Astrocyte (in vitro differentiated cells and primary cell): Measurements from ENCODE around the gene CERS1.

ENCODE experiments used
- EZH2 ChIP-seq: IDR thresholded peaks from 2 replicates; pipeline ENCODE4 v1.6.1; 2012; ENCODE audit warnings: mild to moderate bottlenecking, low read length, inconsistent platforms; ENCODE audit not compliant: insufficient read depth
- TF ChIP-seq, protein P1 (sequence below): IDR thresholded peaks from 2 replicates; pipeline ENCODE4 v1.5.1; 2011; ENCODE audit warnings: low read depth, mild to moderate bottlenecking, inconsistent platforms, low read length, moderate library complexity; ENCODE audit not compliant: insufficient read depth

DNA sequence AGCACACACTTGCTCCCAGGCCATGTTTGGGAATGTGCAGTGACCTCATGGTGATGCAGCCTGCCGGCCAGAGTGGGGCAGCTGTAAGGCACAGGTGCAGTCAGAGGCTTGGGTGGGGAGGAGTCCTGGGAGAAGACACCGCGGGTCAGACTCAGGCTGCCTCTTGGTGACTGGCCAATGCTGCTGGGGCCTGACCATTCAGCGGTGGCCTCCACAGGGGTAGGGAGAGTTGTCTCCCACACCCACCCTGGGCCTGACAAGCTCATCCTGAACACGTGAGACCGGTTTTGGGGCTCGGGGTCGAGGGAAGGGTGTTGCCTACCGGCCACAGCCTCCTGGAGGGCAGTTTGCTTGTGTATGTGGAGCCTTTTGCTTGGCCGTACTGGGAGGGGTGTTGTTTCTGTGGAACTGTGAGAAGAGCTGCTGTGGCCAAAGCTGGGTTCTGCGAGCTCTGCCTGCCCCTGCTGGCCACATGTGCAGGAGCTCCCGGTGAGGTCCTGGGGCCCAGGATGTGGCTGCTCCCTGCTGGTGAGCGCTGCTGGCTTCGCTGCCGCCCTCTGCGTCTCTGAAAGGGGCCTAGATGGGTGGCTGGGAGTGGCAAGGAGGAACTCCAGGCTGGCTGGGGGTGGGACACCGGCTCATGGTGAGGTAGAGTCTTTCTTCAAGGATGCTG, 42.1 kb downstream of the CERS1 start:
- TF ChIP-seq, protein P1, sequence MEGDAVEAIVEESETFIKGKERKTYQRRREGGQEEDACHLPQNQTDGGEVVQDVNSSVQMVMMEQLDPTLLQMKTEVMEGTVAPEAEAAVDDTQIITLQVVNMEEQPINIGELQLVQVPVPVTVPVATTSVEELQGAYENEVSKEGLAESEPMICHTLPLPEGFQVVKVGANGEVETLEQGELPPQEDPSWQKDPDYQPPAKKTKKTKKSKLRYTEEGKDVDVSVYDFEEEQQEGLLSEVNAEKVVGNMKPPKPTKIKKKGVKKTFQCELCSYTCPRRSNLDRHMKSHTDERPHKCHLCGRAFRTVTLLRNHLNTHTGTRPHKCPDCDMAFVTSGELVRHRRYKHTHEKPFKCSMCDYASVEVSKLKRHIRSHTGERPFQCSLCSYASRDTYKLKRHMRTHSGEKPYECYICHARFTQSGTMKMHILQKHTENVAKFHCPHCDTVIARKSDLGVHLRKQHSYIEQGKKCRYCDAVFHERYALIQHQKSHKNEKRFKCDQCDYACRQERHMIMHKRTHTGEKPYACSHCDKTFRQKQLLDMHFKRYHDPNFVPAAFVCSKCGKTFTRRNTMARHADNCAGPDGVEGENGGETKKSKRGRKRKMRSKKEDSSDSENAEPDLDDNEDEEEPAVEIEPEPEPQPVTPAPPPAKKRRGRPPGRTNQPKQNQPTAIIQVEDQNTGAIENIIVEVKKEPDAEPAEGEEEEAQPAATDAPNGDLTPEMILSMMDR: no peak
- TF ChIP-seq EZH2: no peak
